SKM-1 treated with dmso at 0.1 percent for 144 hours (cell line): ENCODE data around the gene ENOX1.

Source experiments
- DNase-seq: peaks from one replicate; lab custom pipeline; 2025; ENCODE audit not compliant: unreplicated experiment; lab: John Stamatoyannopoulos, UW

The ENOX1 gene

GRCh38 chr13:43232144-43232872, 554.5 kb downstream of the ENOX1 start:
- no peak for DNase-seq

- no peak for DNase-seq
Observed at GRCh38 chr13:43230989-43231388, 555.8 kb downstream of the ENOX1 start.

- no peak for DNase-seq
Observed at GRCh38 chr13:43229506-43229905, 557.3 kb downstream of the ENOX1 start.

DNA sequence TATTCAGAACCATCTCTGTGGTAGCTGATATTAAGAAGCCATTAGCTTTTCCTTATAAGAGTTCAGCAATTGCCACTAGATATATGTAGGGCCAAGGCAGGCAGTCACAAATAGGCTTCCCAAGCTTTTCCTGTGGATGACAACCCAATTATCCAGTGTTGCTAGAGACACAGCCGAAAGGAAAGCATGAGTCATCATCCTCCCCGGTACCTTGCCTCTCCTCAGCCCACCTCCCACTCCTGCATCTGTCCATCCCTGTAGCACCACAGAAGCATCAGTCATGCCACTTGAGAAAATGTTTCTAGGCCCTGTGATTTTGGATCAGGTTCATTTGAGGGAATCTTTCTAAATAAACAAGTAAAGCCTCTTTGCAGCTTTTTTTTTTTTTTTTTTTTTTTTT, 559.1 kb downstream of the ENOX1 start:
- no peak for DNase-seq

DNA sequence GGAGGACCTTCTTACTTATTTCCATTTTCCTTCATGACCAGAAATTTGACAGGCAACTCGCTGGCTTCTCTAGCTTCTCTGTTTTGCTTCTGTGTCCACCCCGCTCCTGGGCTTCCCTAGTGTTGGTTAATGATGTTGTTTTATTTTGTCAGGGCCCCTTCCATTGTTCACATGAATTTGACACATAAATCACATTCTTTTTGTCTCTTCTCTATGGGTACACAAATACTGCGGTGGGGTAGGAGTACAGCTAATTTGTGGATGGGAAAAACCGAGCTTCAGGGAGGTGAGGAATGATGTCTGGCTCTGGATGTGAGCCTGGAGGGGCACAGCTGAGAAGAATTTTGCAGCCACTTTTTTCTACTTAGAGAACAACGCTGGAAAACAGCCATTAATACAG, 563.6 kb downstream of the ENOX1 start:
- DNase-seq: no peak

GRCh38 chr13:43222086-43222485, 564.7 kb downstream of the ENOX1 start:
- no peak for DNase-seq

- DNase-seq: no peak
Observed at GRCh38 chr13:43221611-43222010, 565.2 kb downstream of the ENOX1 start.

GRCh38 chr13:43220873-43221595, 565.7 kb downstream of the ENOX1 start:
- DNase-seq: no peak

- DNase-seq: no peak
Observed at GRCh38 chr13:43214124-43214523, 572.6 kb downstream of the ENOX1 start.

GRCh38 chr13:43206838-43207237, 579.9 kb downstream of the ENOX1 start:
- no peak for DNase-seq

DNA sequence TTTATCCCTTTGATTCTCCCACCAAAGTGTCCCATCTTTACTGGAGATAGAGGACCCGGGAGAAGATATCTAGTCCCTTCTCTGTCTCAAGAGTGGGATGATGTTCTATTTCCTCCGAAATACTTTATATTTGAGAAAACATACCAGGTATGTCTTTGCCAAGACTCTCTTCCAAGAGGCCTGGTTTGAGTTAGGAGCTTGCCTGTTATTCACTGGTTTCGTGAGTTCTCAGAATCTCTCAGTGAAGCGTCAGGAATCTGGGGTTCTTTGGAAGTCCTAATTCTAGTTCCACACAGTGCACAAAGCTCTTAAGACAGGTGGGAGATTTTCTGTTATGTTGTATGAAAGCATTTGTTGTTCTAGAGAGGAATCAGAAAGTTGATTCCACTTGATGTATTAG, 581.4 kb downstream of the ENOX1 start:
- no peak for DNase-seq

GRCh38 chr13:43204591-43204990, 582.2 kb downstream of the ENOX1 start:
- no peak for DNase-seq

DNA sequence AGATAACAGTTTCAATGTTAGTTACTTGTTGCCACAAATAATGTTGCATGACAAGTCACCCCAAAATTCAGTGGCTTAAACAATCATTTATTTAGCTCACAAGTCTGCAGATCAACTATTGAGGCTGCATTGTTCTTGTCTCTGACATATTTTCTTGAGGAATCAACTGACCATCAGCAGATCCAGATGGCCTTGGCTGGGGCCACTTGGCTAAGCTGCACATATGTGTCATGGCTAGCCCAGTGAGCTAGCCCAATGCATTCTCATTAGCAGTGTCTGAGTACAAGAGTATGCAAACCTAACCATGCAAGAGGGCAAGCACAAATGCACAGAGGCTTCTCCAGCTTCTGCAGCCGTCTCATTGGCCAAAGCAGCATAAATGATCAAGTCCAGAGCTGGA, 583.0 kb downstream of the ENOX1 start:
- no peak for DNase-seq

GRCh38 chr13:43200736-43201135, 586.0 kb downstream of the ENOX1 start:
- DNase-seq: no peak

GRCh38 chr13:43200307-43200706, 586.5 kb downstream of the ENOX1 start:
- no peak for DNase-seq

DNA sequence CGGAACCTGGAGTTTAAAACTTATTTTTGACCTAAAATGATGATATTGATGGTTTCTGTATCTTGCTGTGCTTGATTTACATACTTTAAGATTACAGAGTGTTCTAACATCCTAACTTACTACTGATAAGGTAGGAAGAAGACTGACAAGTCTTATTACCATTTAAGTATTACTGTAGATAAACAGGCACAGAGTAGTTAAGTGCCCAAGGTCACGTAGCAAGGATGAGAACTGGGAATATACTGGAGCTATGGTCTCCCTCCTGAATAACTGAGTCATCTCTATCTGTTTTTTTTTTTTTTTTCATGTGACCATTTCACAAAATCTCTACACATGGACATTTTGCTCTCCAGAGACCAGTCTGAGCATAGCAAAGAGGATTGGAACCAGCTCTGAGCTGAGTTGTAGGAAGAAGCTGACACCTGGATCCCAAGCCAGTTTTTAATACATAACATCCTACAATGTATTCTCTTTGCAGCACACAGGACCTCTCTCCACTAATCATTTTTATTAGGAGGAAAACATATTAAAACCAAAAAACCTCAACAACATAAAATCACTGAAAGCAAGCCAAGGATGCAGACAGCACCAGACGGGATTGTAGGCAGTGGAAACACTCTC, 589.9 kb downstream of the ENOX1 start:
- no peak for DNase-seq

GRCh38 chr13:43196086-43196621, 590.6 kb downstream of the ENOX1 start:
- no peak for DNase-seq

GRCh38 chr13:43195551-43195950, 591.2 kb downstream of the ENOX1 start:
- no peak for DNase-seq

- DNase-seq: no peak
Observed at GRCh38 chr13:43195112-43195511, 591.7 kb downstream of the ENOX1 start.

- no peak for DNase-seq
Observed at GRCh38 chr13:43193789-43194420, 592.9 kb downstream of the ENOX1 start.

DNA sequence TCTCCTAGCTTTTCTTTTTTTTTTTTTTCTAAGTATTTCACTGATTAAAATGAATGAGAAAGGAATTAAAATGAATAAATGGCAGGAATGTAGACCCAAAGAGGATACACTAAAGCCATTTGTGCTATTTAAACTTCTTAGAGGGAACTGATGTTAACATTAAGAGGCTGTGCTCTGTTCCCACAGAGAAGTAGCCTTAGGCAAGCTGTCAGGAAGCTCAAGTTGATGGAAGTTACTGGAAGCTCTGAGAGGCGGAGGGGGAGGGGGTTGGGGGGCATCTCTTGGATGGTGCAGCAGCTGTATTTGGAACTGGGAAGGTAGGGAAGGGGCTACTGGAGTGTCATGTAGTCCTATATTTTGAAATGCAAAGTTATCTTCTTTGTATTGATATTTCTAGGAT, 595.2 kb downstream of the ENOX1 start:
- no peak for DNase-seq
